Mucosa of descending colon (tissue), 3 donors: ENCODE data around the gene RINL. TPM values are rescaled to one million over a fixed set of nuclear protein-coding genes. Genes with fewer than 3 reads are reported as not detected.

Experiments used
- ATAC-seq: fragments of 200-7000 bp; cut with Tn5 transposase; one replicate; pipeline ENCODE4 v1.9.1; 2020; ENCODE audit warnings: mild to moderate bottlenecking, moderate library complexity
- DNase-seq, 3 donors: peaks; one replicate each; pipeline ENCODE4 v3.0.0-alpha.2; 2020
- H3K36me3 ChIP-seq: fragments of 200-600 bp; one replicate; pipeline ENCODE4 v1.8.0; 2021; ENCODE audit warnings: low read depth, mild to moderate bottlenecking
- H3K4me1 ChIP-seq: fragments of 200-600 bp; one replicate; pipeline ENCODE4 v1.8.0; 2021; ENCODE audit warnings: low read depth, mild to moderate bottlenecking
- H3K4me3 ChIP-seq: fragments of 200-600 bp; one replicate; pipeline ENCODE4 v1.8.0; 2021; ENCODE audit warnings: mild to moderate bottlenecking
- H3K9me3 ChIP-seq: fragments of 200-600 bp; one replicate; pipeline ENCODE4 v1.8.0; 2021; ENCODE audit warnings: mild to moderate bottlenecking
- intact Hi-C, 2 donors: fragments of 100-400 bp; cut with DNase I in 1 of 2; cut with micrococcal nuclease in 1 of 2; formaldehyde crosslinking; loops; one replicate each; pipeline versions ENCODE4 v1.11.0 to v1.11.1; 2022; cut with DNase I, micrococcal nuclease
- total RNA-seq, 3 donors: library from RNA; stranded (reverse); fragmentation: NEBNext Ultra II Directional in 2 of 3; extraction: Animal tissue kit (Norgen Biotek cat#: 25700) in 2 of 3; gene quantifications; one replicate each; pipeline versions ENCODE4 v1.2.1 to v1.2.4, GENCODE V29; 2021 to 2023
- TF ChIP-seq, protein P1 (sequence below): fragments of 200-600 bp; IDR thresholded peaks from one replicate; pipeline ENCODE4 v1.8.0; 2022; ENCODE audit warnings: antibody characterized with exemption, mild to moderate bottlenecking
- donor health status: DM: no; HTN: no; CAD: no; lungs with moderate emphysema.
- donor health status: DM: no; HTN: no; CAD: no.
- donor health status: DM: no; HTN: yes; CAD: no.

Gene RINL
- total RNA-seq, 3 donors from 2014 or later, result 3.8 to 5.4 (median 5.2) TPM

DNA sequence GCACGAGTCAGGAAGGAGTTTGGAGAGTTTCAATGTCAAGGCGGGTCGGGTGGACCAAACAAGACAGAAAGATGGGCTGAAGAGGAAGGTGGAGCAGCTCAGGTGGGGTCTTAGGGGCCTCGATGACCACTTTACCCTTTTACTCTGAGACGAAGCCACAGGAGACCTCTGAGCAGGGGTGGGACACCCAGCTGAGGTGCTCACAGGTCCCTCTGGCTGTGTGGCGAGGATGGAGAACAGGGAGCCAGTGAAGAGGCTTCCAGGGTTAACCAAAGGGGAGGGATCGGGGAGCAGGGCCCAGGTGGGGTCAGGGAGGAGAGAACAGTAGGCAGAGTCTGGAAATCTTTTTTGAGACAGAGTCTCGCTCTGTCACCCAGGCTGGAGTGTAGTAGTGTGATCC is 35.9 kb upstream of the RINL start:
- Histone ChIP-seq H3K4me1 (no peaks in the 10 kb centered on the region), H3K36me3 (no peaks in the 10 kb centered on the region), H3K9me3 (no peaks in the 10 kb centered on the region), H3K4me3 (no peak overlapping the region)
- DNase-seq (no peak), ATAC-seq (no peak)
- intact Hi-C loops, result no loop called here
- TF ChIP-seq, protein P1, sequence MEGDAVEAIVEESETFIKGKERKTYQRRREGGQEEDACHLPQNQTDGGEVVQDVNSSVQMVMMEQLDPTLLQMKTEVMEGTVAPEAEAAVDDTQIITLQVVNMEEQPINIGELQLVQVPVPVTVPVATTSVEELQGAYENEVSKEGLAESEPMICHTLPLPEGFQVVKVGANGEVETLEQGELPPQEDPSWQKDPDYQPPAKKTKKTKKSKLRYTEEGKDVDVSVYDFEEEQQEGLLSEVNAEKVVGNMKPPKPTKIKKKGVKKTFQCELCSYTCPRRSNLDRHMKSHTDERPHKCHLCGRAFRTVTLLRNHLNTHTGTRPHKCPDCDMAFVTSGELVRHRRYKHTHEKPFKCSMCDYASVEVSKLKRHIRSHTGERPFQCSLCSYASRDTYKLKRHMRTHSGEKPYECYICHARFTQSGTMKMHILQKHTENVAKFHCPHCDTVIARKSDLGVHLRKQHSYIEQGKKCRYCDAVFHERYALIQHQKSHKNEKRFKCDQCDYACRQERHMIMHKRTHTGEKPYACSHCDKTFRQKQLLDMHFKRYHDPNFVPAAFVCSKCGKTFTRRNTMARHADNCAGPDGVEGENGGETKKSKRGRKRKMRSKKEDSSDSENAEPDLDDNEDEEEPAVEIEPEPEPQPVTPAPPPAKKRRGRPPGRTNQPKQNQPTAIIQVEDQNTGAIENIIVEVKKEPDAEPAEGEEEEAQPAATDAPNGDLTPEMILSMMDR, result no peak

- no peak overlapping the region for H3K4me3 ChIP-seq
- no peaks in the 10 kb centered on the region for H3K9me3 ChIP-seq
- DNase-seq (no peak), ATAC-seq (no peak)
- intact Hi-C loops, result no loop called here
- H3K4me1 ChIP-seq, result no peaks in the 10 kb centered on the region
- TF ChIP-seq, protein P1, result no peak
- H3K36me3 ChIP-seq, result no peaks in the 10 kb centered on the region
Observed at GRCh38 chr19:38912600-38913514, 34.8 kb upstream of the RINL start.

DNA sequence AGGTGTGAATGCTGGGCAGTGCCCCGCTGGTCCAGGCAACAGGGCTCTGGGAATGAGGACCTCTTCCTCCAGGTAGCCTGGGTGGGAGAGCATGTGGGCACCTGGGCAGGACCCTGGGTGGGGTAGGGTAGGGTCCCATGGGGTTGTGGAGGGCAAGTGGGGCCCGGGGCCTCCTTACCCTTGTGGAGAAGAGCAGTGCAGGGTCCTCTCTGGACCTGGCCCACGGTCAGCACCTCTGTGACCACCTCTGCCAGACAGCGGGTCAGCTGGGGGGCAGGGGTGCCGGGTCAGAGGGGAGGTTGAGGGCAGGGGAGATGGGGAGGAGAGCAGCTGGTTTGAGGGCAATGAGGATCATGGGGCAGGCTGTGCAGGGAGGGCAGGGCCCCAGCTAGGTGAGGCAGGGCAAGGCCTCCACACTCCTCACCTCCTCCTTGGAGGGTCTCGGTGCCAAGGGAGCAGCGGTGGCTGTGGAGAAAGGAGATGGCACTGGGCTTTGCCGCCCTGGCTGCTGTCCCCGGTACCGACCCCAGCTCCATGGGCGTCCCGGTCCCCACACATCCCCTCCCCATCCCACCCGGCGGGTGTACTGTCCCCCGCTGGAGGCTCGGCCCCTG is 33.4 kb upstream of the RINL start:
- intact Hi-C loops, result no loop called here
- ATAC-seq (no peak), DNase-seq (no peak)
- Histone ChIP-seq H3K36me3 (no peaks in the 10 kb centered on the region), H3K9me3 (no peaks in the 10 kb centered on the region), H3K4me1 (no peaks in the 10 kb centered on the region), H3K4me3 (no peak overlapping the region)
- TF ChIP-seq, protein P1, result no peak

GRCh38 chr19:38910488-38910887 is 32.4 kb upstream of the RINL start:
- Histone ChIP-seq H3K36me3 (no peaks in the 10 kb centered on the region), H3K9me3 (no peaks in the 10 kb centered on the region), H3K4me1 (no peaks in the 10 kb centered on the region), H3K4me3 (no peak overlapping the region)
- TF ChIP-seq, protein P1, result no peak
- ATAC-seq, result no peak
- no peak for DNase-seq
- intact Hi-C loops, result no loop called here

DNA sequence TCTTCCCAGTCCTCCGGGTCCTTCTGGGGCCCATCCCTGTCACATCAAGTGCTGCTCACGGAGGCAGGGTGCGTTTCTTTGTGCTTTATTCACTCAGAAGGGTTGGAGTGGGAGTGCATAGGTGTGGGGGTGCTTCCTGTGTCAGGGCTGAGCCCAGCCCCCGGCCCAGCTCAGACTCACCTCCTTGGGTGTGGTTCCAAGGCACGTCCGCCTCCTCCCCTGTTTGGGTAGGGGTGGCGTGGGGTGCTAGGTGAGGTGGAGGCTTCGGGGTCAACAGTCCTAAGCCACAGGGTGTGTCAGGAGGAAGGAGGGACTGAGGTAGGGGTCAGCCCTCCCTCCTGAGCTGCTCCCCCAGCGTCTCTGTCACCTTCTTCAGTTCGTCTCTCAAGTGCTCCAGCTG is 30.8 kb upstream of the RINL start:
- TF ChIP-seq, protein P1, result no peak
- no peak for DNase-seq
- Histone ChIP-seq H3K36me3 (no peaks in the 10 kb centered on the region), H3K4me1 (no peaks in the 10 kb centered on the region), H3K9me3 (no peaks in the 10 kb centered on the region), H3K4me3 (no peak overlapping the region)
- intact Hi-C loops, result no loop called here
- ATAC-seq, result no peak
